Stomach (tissue), 9 donors: ENCODE results near the gene CEP78. TPM values are rescaled to one million over a fixed set of nuclear protein-coding genes. Genes with fewer than 3 reads are reported as not detected.
"Not testable (repeated sequence)": the region's sequence is repeated elsewhere in the genome, so short reads cannot be mapped to it uniquely, and the experiment has no call there.

Source experiments
- DNase-seq, 2 donors: peaks; one replicate each; pipeline versions ENCODE4 v3.0.0 to v3.0.0-alpha.2; 2013 to 2019
- H3K27ac ChIP-seq, 5 donors: fragments of 200-600 bp in 4 of 5; sonication (generic) in 4 of 5; one replicate each; pipeline ENCODE4 v1.5.1; 2013 to 2019; ENCODE audit warnings: mild to moderate bottlenecking in 1 of 5, moderate library complexity in 1 of 5
- H3K27me3 ChIP-seq, 3 donors: fragments of 200-600 bp; sonication (generic); one replicate each; pipeline ENCODE4 v1.5.1; 2017 to 2019; ENCODE audit warnings: mixed run types in 1 of 3
- H3K36me3 ChIP-seq, 4 donors: fragments of 200-600 bp; sonication (generic); 1 replicate in 3 of 4; 2 replicates in 1 of 4; pipeline ENCODE4 v1.5.1; 2016 to 2019
- H3K4me1 ChIP-seq, 4 donors: fragments of 200-600 bp; sonication (generic); one replicate each; pipeline ENCODE4 v1.5.1; 2016 to 2019
- H3K4me3 ChIP-seq, 4 donors: fragments of 200-600 bp; sonication (generic) in 3 of 4; one replicate each; pipeline ENCODE4 v1.5.1; 2016 to 2019; ENCODE audit warnings: mild to moderate bottlenecking in 1 of 4
- H3K9me3 ChIP-seq, 4 donors: fragments of 200-600 bp; sonication (generic); one replicate each; pipeline ENCODE4 v1.5.1; 2016 to 2019
- CTCF ChIP-seq, 7 experiments: fragments of 450-650 bp in 4 of 7; fragments of 200-600 bp in 3 of 7; sonication (generic) in 3 of 7; IDR thresholded peaks; one replicate each; pipeline ENCODE4 v1.5.1; 2016 to 2019; ENCODE audit warnings: antibody characterized with exemption in 7 of 7, control low read depth in 2 of 7, mild to moderate bottlenecking in 1 of 7
- EP300 ChIP-seq: sonication (generic); formaldehyde crosslinking; IDR thresholded peaks from one replicate; pipeline ENCODE4 v1.6.1; 2017; ENCODE audit warnings: antibody characterized with exemption
- POLR2A ChIP-seq, 4 donors: fragments of 450-650 bp; IDR thresholded peaks; one replicate each; pipeline ENCODE4 v1.6.1; 2016; ENCODE audit warnings: antibody characterized with exemption in 4 of 4, control low read depth in 2 of 4, mild to moderate bottlenecking in 1 of 4, moderate library complexity in 1 of 4
- POLR2AphosphoS5 ChIP-seq, 3 donors: sonication (generic); formaldehyde crosslinking; IDR thresholded peaks; one replicate each; pipeline ENCODE4 v1.6.1; 2016; ENCODE audit warnings: antibody characterized with exemption in 3 of 3
- WGBS, 5 donors: extraction: QIAGEN DNeasy Blood & Tissue Kit in 3 of 5; methylation state at CpG; one replicate each; pipeline versions ENCODE4 v1.1.5 to v1.1.7; 2013 to 2018; 5-methylcytosine and 5-hydroxymethylcytosine counted together
- intact Hi-C: fragments of 100-400 bp; cut with DNase I; formaldehyde crosslinking; loops from one replicate; pipeline ENCODE4 v1.15.1; 2023; ENCODE audit warnings: low total_unique reads
- polyA plus RNA-seq, 3 donors: library from polyadenylated mRNA; stranded (reverse); fragments of 200-250 nt; gene quantifications; one replicate each; pipeline ENCODE4 v1.2.3, GENCODE V29; 2013
- total RNA-seq, 5 donors: library from RNA; depleted of rRNA; stranded (reverse); fragments of >200 nt; gene quantifications; one replicate each; pipeline versions ENCODE4 v1.1.0 to v1.2.3, GENCODE V29; 2014 to 2016
- donor health status: healthy with polysubstance abuse.
- donor health status: Bipolar disorder and iron deficiency.
- donor health status: healthy.

CEP78 gene
- total and polyA plus RNA-seq, 8 donors: 3.5 to 34.1 (median 5.3) TPM

GRCh38 chr9:78230761-78231160 is 5.1 kb upstream of the CEP78 start:
- no peaks in the 10 kb centered on the region for H3K27me3 ChIP-seq
- no peak for DNase-seq
- H3K4me3 ChIP-seq: no peak overlapping the region
- H3K4me1 ChIP-seq: peaks cover 0 to 9% (median 7%) of the 10 kb centered on the region in 4 donors
- no peak for TF ChIP-seq POLR2A (IDR thresholded peaks at IDR 0.05)
- TF ChIP-seq EP300: no peak
- TF ChIP-seq CTCF (IDR thresholded peaks at IDR 0.05): no peak
- no peak for TF ChIP-seq POLR2AphosphoS5 (IDR thresholded peaks at IDR 0.05)
- H3K36me3 ChIP-seq: no peaks in the 10 kb centered on the region
- 70 to 87% (median 76%) methylated on average over 3 of the region's 3 CpGs for WGBS, 5 donors
- H3K27ac ChIP-seq: no peak overlapping the region
- no peaks in the 10 kb centered on the region for H3K9me3 ChIP-seq
- intact Hi-C loops: no loop called here

DNA sequence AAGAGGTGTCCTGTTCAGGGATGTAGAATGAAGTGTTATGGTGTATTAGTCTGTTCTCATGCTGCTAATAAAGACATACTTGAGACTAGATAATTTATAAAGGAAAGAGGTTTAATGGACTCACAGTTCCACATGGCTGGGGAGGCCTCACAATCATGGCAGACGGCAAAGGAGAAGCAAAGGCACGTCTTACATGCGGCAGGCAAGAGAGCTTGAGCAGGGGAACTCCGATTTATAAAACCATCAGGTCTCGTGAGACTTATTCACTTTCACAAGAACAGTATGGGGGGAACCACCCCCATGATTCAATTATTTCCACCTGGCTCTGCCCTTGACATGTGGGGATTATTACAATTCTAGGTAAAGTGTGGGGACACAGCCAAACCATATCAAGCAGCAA is 3.4 kb upstream of the CEP78 start:
- H3K4me3 ChIP-seq, DNase-seq, H3K27ac ChIP-seq, intact Hi-C loops, H3K36me3 ChIP-seq, H3K27me3 ChIP-seq, H3K9me3 ChIP-seq: not testable (repeated sequence)
- 90 to 98% (median 95%) methylated on average over 5 of the region's 5 CpGs for WGBS, 5 donors
- peaks cover 5 to 21% (median 13%) of the 10 kb centered on the region in 4 donors for H3K4me1 ChIP-seq

DNA sequence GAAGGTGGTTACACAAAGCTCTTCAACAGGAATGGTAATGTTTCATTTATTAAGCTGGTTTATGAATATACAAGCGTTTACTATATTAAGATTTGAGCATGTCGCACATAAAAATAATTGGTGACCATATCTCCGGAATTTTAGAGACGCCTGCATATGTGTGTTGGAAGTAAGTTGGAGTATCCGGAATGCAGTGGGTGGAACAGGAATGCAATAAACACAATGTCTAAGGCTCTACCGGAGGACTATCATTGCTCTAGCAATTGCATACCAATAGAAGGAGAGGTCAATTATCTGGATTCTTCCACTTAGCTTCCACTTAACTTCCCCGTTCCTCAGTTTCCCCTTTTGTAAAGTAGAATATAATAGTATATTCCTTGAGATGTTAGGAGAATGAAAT is 1.1 kb upstream of the CEP78 start:
- no peak overlapping the region for H3K27ac ChIP-seq
- H3K4me3 ChIP-seq: peak overlapping the region; percentile 62 to 94 (median 92)
- intact Hi-C loops: no loop called here
- H3K27me3 ChIP-seq: no peaks in the 10 kb centered on the region
- TF ChIP-seq POLR2AphosphoS5 (IDR thresholded peaks at IDR 0.05) (no peak), POLR2A (IDR thresholded peaks at IDR 0.05) (no peak), EP300 (no peak), CTCF (IDR thresholded peaks at IDR 0.05) (no peak)
- no peaks in the 10 kb centered on the region for H3K9me3 ChIP-seq
- 61 to 69% (median 65%) methylated on average over 7 of the region's 7 CpGs for WGBS, 5 donors
- peaks cover 5 to 41% (median 17%) of the 10 kb centered on the region in 4 donors for H3K4me1 ChIP-seq
- H3K36me3 ChIP-seq: peaks cover 0 to 4% (median 0%) of the 10 kb centered on the region in 4 donors
- peak in 1 of 2 donors; percentile 22 for DNase-seq

GRCh38 chr9:78235256-78235761 is 566 bp upstream of the CEP78 start:
- Histone ChIP-seq H3K27me3 (no peaks in the 10 kb centered on the region), H3K4me1 (peaks cover 5 to 41% (median 17%) of the 10 kb centered on the region in 4 donors), H3K9me3 (no peaks in the 10 kb centered on the region), H3K36me3 (peaks cover 0 to 9% (median 3%) of the 10 kb centered on the region in 4 donors), H3K4me3 (peak overlapping the region; percentile 62 to 94 (median 92)), H3K27ac (peak overlapping the region; percentile 79 to 93 (median 84))
- 2 to 3% (median 2%) methylated on average over 17 of the region's 17 CpGs for WGBS, 5 donors
- DNase-seq: peak in 1 of 2 donors; percentile 40
- TF ChIP-seq POLR2A (IDR thresholded peaks at IDR 0.05) (no peak), CTCF (IDR thresholded peaks at IDR 0.05) (no peak), POLR2AphosphoS5 (IDR thresholded peaks at IDR 0.05) (no peak), EP300 (no peak)
- intact Hi-C loops: no loop called here

GRCh38 chr9:78236551-78236910 is 656 bp downstream of the CEP78 start:
- H3K4me3 ChIP-seq: peak overlapping the region; percentile 62 to 94 (median 92)
- peaks cover 0 to 17% (median 12%) of the 10 kb centered on the region in 4 donors for H3K36me3 ChIP-seq
- intact Hi-C loops: no loop called here
- H3K4me1 ChIP-seq: peaks cover 5 to 41% (median 17%) of the 10 kb centered on the region in 4 donors
- WGBS, 5 donors: 6 to 15% (median 7%) methylated on average over 10 to 12 of the region's 12 CpGs
- no peak for DNase-seq
- H3K27ac ChIP-seq: peak overlapping the region; percentile 79 to 93 (median 84)
- no peaks in the 10 kb centered on the region for H3K27me3 ChIP-seq
- TF ChIP-seq EP300 (no peak), POLR2AphosphoS5 (IDR thresholded peaks at IDR 0.05) (no peak), POLR2A (IDR thresholded peaks at IDR 0.05) (no peak), CTCF (IDR thresholded peaks at IDR 0.05) (no peak)
- H3K9me3 ChIP-seq: no peaks in the 10 kb centered on the region
